ENCODE measurements around the gene ZNF710. TPM values are rescaled to one million over a fixed set of nuclear protein-coding genes. Genes with fewer than 3 reads are reported as not detected.

The ZNF710 gene
- total and polyA plus RNA-seq, 12 donors: 4.1 to 59.0 (median 15.5) TPM

GRCh38 chr15:89984421-89985010, 16.6 kb upstream of the ZNF710 start:
- no peaks in the 10 kb centered on the region for H3K9me3 ChIP-seq (replicated peaks in 1 of 3)
- WGBS, 4 donors: 83 to 89% (median 85%) methylated on average over 6 of the region's 6 CpGs
- intact Hi-C loops (cut with DNase I): no loop called here

GRCh38 chr15:89985111-89985510, 16.0 kb upstream of the ZNF710 start:
- TF ChIP-seq CTCF (IDR thresholded peaks at IDR 0.05): no peak
- no peak for TF ChIP-seq POLR2A (IDR thresholded peaks at IDR 0.05)
- Histone ChIP-seq H3K4me3 (no peak overlapping the region), H3K36me3 (replicated peaks in 1 of 2) (no peaks in the 10 kb centered on the region), H3K4me1 (replicated peaks in 1 of 2) (no peaks in the 10 kb centered on the region), H3K9me3 (replicated peaks in 1 of 3) (no peaks in the 10 kb centered on the region), H3K27ac (no peak overlapping the region), H3K27me3 (no peaks in the 10 kb centered on the region)
- no peak for DNase-seq
- intact Hi-C loops (cut with DNase I): no loop called here
- WGBS, 4 donors: 92 to 100% (median 94%) methylated on average over 3 of the region's 3 CpGs

More at GRCh38 chr15:89984421-89985010, 16.6 kb upstream of the ZNF710 start:
- no peak overlapping the region for H3K4me3 ChIP-seq
- no peaks in the 10 kb centered on the region for H3K27me3 ChIP-seq
- no peak overlapping the region for H3K27ac ChIP-seq
- H3K4me1 ChIP-seq (replicated peaks in 1 of 2): no peaks in the 10 kb centered on the region
- TF ChIP-seq POLR2A (IDR thresholded peaks at IDR 0.05) (no peak), CTCF (IDR thresholded peaks at IDR 0.05) (no peak)
- no peak for DNase-seq
- no peaks in the 10 kb centered on the region for H3K36me3 ChIP-seq (replicated peaks in 1 of 2)

- Histone ChIP-seq H3K27ac (no peak overlapping the region), H3K4me3 (no peak overlapping the region), H3K36me3 (replicated peaks in 1 of 2) (no peaks in the 10 kb centered on the region), H3K9me3 (replicated peaks in 1 of 3) (no peaks in the 10 kb centered on the region), H3K27me3 (no peaks in the 10 kb centered on the region), H3K4me1 (replicated peaks in 1 of 2) (no peaks in the 10 kb centered on the region)
- TF ChIP-seq POLR2A (IDR thresholded peaks at IDR 0.05): no peak
- TF ChIP-seq CTCF (IDR thresholded peaks at IDR 0.05): no peak
- no peak for DNase-seq
- 64 to 70% (median 66%) methylated on average over 4 of the region's 4 CpGs for WGBS, 4 donors
- intact Hi-C loops (cut with DNase I): no loop called here
Observed at GRCh38 chr15:89991312-89991711, 9.8 kb upstream of the ZNF710 start.

- Histone ChIP-seq H3K4me3 (no peak overlapping the region), H3K27ac (no peak overlapping the region), H3K27me3 (no peaks in the 10 kb centered on the region), H3K9me3 (replicated peaks in 1 of 3) (no peaks in the 10 kb centered on the region), H3K4me1 (replicated peaks in 1 of 2) (no peaks in the 10 kb centered on the region), H3K36me3 (replicated peaks in 1 of 2) (no peaks in the 10 kb centered on the region)
- intact Hi-C loops (cut with DNase I): no loop called here
- 63 to 84% (median 69%) methylated on average over 1 of the region's 1 CpG for WGBS, 4 donors
- no peak for DNase-seq
- no peak for TF ChIP-seq CTCF (IDR thresholded peaks at IDR 0.05)
- no peak for TF ChIP-seq POLR2A (IDR thresholded peaks at IDR 0.05)
Observed at GRCh38 chr15:89993349-89993748, 7.8 kb upstream of the ZNF710 start.

Measured in adrenal gland (tissue), 12 donors.